Activated CD4-positive, alpha-beta T cell treated with anti-CD3 and anti-CD28 coated beads, Interleukin-2, amount 10 ng/mL, durations not matched to agents 24 days and 14 days (primary cell): Measurements from ENCODE around the gene TPRA1. TPM values are rescaled to one million over a fixed set of nuclear protein-coding genes. Genes with fewer than 3 reads are reported as not detected.

ENCODE experiments used
- DNase-seq: peaks from one replicate; pipeline ENCODE4 v3.0.0; 2022
- H3K27ac Mint-ChIP-seq: one replicate; pipeline ENCODE4 v1.8.0; 2022; ENCODE audit warnings: mild to moderate bottlenecking, mixed read lengths
- H3K27me3 Mint-ChIP-seq: one replicate; pipeline ENCODE4 v1.8.0; 2022; ENCODE audit warnings: mixed read lengths
- H3K36me3 Mint-ChIP-seq: one replicate; pipeline ENCODE4 v1.8.0; 2022; ENCODE audit warnings: low read depth, mild to moderate bottlenecking, mixed read lengths
- H3K4me1 Mint-ChIP-seq: one replicate; pipeline ENCODE4 v1.8.0; 2021; ENCODE audit warnings: mixed read lengths
- H3K4me3 Mint-ChIP-seq: one replicate; pipeline ENCODE4 v1.8.0; 2022; ENCODE audit warnings: mild to moderate bottlenecking, moderate library complexity, mixed read lengths
- H3K9me3 Mint-ChIP-seq: one replicate; pipeline ENCODE4 v1.8.0; 2021; ENCODE audit warnings: mixed read lengths
- intact Hi-C: fragments of 100-400 bp; cut with micrococcal nuclease; formaldehyde crosslinking; loops from one replicate; pipeline ENCODE4 v1.15.1; 2023
- total RNA-seq: library from RNA; stranded (reverse); gene quantifications from 2 replicates; pipeline ENCODE4 v1.2.3, GENCODE V29; 2022

TPRA1 gene
- total RNA-seq, 1 donor from 2014 or later = 32.9 TPM

GRCh38 chr3:127625821-127626220 lies 35.3 kb upstream of the TPRA1 start:
- H3K36me3 Mint-ChIP-seq = peaks cover 26% of the 10 kb centered on the region
- intact Hi-C loops = no loop called here

GRCh38 chr3:127624063-127624462 lies 33.5 kb upstream of the TPRA1 start:
- Mint-ChIP-seq H3K36me3 (peaks cover 30% of the 10 kb centered on the region), H3K4me3 (no peak overlapping the region), H3K27me3 (peaks cover 29% of the 10 kb centered on the region), H3K9me3 (no peaks in the 10 kb centered on the region), H3K4me1 (peaks cover 6% of the 10 kb centered on the region), H3K27ac (no peak overlapping the region)
- intact Hi-C loops = no loop called here
- no peak for DNase-seq

More at GRCh38 chr3:127625821-127626220, 35.3 kb upstream of the TPRA1 start:
- Mint-ChIP-seq H3K27ac (no peak overlapping the region), H3K9me3 (no peaks in the 10 kb centered on the region), H3K4me1 (peaks cover 17% of the 10 kb centered on the region), H3K27me3 (peaks cover 42% of the 10 kb centered on the region), H3K4me3 (no peak overlapping the region)
- DNase-seq = no peak

- Mint-ChIP-seq H3K36me3 (peaks cover 40% of the 10 kb centered on the region), H3K9me3 (no peaks in the 10 kb centered on the region), H3K27me3 (peaks cover 21% of the 10 kb centered on the region), H3K4me1 (peaks cover 3% of the 10 kb centered on the region), H3K4me3 (no peak overlapping the region), H3K27ac (no peak overlapping the region)
- no peak for DNase-seq
- intact Hi-C loops = no loop called here
These were observed 32.4 kb upstream of the TPRA1 start for GRCh38 chr3:127622772-127623576.

- H3K27me3 Mint-ChIP-seq = peaks cover 12% of the 10 kb centered on the region
- no peak overlapping the region for H3K27ac Mint-ChIP-seq
- H3K4me3 Mint-ChIP-seq = no peak overlapping the region
- intact Hi-C loops = no loop called here
- no peaks in the 10 kb centered on the region for H3K9me3 Mint-ChIP-seq
- peaks cover 3% of the 10 kb centered on the region for H3K4me1 Mint-ChIP-seq
- H3K36me3 Mint-ChIP-seq = peaks cover 47% of the 10 kb centered on the region
- DNase-seq = no peak
These were observed 31.5 kb upstream of the TPRA1 start for GRCh38 chr3:127622031-127622430.

- H3K4me1 Mint-ChIP-seq = peaks cover 3% of the 10 kb centered on the region
- H3K36me3 Mint-ChIP-seq = peaks cover 58% of the 10 kb centered on the region
- peaks cover 2% of the 10 kb centered on the region for H3K27me3 Mint-ChIP-seq
- no peaks in the 10 kb centered on the region for H3K9me3 Mint-ChIP-seq
- no peak overlapping the region for H3K27ac Mint-ChIP-seq
- intact Hi-C loops = no loop called here
- no peak for DNase-seq
- H3K4me3 Mint-ChIP-seq = no peak overlapping the region
These were observed 30.3 kb upstream of the TPRA1 start for GRCh38 chr3:127620637-127621375.

GRCh38 chr3:127618891-127619290 lies 28.4 kb upstream of the TPRA1 start:
- H3K36me3 Mint-ChIP-seq = peaks cover 74% of the 10 kb centered on the region
- H3K4me3 Mint-ChIP-seq = no peak overlapping the region
- H3K4me1 Mint-ChIP-seq = peaks cover 13% of the 10 kb centered on the region
- DNase-seq = no peak
- no peaks in the 10 kb centered on the region for H3K27me3 Mint-ChIP-seq
- no peaks in the 10 kb centered on the region for H3K9me3 Mint-ChIP-seq
- no peak overlapping the region for H3K27ac Mint-ChIP-seq
- intact Hi-C loops = no loop called here

- Mint-ChIP-seq H3K4me3 (no peak overlapping the region), H3K9me3 (no peaks in the 10 kb centered on the region), H3K27me3 (no peaks in the 10 kb centered on the region), H3K27ac (no peak overlapping the region), H3K4me1 (peaks cover 22% of the 10 kb centered on the region), H3K36me3 (peaks cover 81% of the 10 kb centered on the region)
- intact Hi-C loops = no loop called here
- no peak for DNase-seq
These were observed 26.5 kb upstream of the TPRA1 start for GRCh38 chr3:127616836-127617605.

- DNase-seq = no peak
- intact Hi-C loops = no loop called here
- peaks cover 75% of the 10 kb centered on the region for H3K36me3 Mint-ChIP-seq
- no peaks in the 10 kb centered on the region for H3K9me3 Mint-ChIP-seq
- H3K4me1 Mint-ChIP-seq = peaks cover 22% of the 10 kb centered on the region
- no peak overlapping the region for H3K27ac Mint-ChIP-seq
- no peak overlapping the region for H3K4me3 Mint-ChIP-seq
- H3K27me3 Mint-ChIP-seq = no peaks in the 10 kb centered on the region
These were observed 25.2 kb upstream of the TPRA1 start for GRCh38 chr3:127615631-127616305.

GRCh38 chr3:127614928-127615589 lies 24.5 kb upstream of the TPRA1 start:
- Mint-ChIP-seq H3K27ac (no peak overlapping the region), H3K4me3 (no peak overlapping the region), H3K4me1 (peaks cover 24% of the 10 kb centered on the region), H3K36me3 (peaks cover 74% of the 10 kb centered on the region), H3K27me3 (no peaks in the 10 kb centered on the region), H3K9me3 (no peaks in the 10 kb centered on the region)
- no peak for DNase-seq
- intact Hi-C loops = no loop called here

GRCh38 chr3:127613406-127613805 lies 22.9 kb upstream of the TPRA1 start:
- H3K4me3 Mint-ChIP-seq = no peak overlapping the region
- DNase-seq = no peak
- H3K27ac Mint-ChIP-seq = no peak overlapping the region
- no peaks in the 10 kb centered on the region for H3K27me3 Mint-ChIP-seq
- H3K36me3 Mint-ChIP-seq = peaks cover 81% of the 10 kb centered on the region
- H3K4me1 Mint-ChIP-seq = peaks cover 32% of the 10 kb centered on the region
- no peaks in the 10 kb centered on the region for H3K9me3 Mint-ChIP-seq
- intact Hi-C loops = no loop called here

GRCh38 chr3:127612966-127613365 lies 22.4 kb upstream of the TPRA1 start:
- H3K36me3 Mint-ChIP-seq = peaks cover 81% of the 10 kb centered on the region
- peaks cover 32% of the 10 kb centered on the region for H3K4me1 Mint-ChIP-seq
- H3K27ac Mint-ChIP-seq = no peak overlapping the region
- intact Hi-C loops = no loop called here
- H3K4me3 Mint-ChIP-seq = no peak overlapping the region
- no peaks in the 10 kb centered on the region for H3K9me3 Mint-ChIP-seq
- H3K27me3 Mint-ChIP-seq = no peaks in the 10 kb centered on the region
- DNase-seq = no peak

GRCh38 chr3:127611251-127611650 lies 20.7 kb upstream of the TPRA1 start:
- Mint-ChIP-seq H3K36me3 (peaks cover 81% of the 10 kb centered on the region), H3K4me1 (peaks cover 30% of the 10 kb centered on the region), H3K4me3 (no peak overlapping the region), H3K27me3 (no peaks in the 10 kb centered on the region), H3K27ac (no peak overlapping the region), H3K9me3 (no peaks in the 10 kb centered on the region)
- DNase-seq = no peak
- intact Hi-C loops = no loop called here

GRCh38 chr3:127610105-127610504 lies 19.6 kb upstream of the TPRA1 start:
- DNase-seq = no peak
- Mint-ChIP-seq H3K9me3 (no peaks in the 10 kb centered on the region), H3K4me3 (no peak overlapping the region), H3K36me3 (peaks cover 78% of the 10 kb centered on the region), H3K27ac (no peak overlapping the region), H3K27me3 (no peaks in the 10 kb centered on the region), H3K4me1 (peaks cover 24% of the 10 kb centered on the region)
- intact Hi-C loops = no loop called here
